Frontal cortex (tissue), 4 donors: Measurements from ENCODE around the gene SEMA5A. TPM values are rescaled to one million over a fixed set of nuclear protein-coding genes. Genes with fewer than 3 reads are reported as not detected.
"Not testable (repeated sequence)": the region's sequence is repeated elsewhere in the genome, so short reads cannot be mapped to it uniquely, and the experiment has no call there.

Experiments used
- DNase-seq, 2 donors: peaks; one replicate each; pipeline ENCODE4 v3.0.0; 2012; ENCODE audit warnings: low spot score in 2 of 2
- FAIRE-seq: peaks from 2 replicates; lab custom pipeline; 2012; peaks lifted over from hg19 to GRCh38; lab: Jason Lieb, UNC
- total RNA-seq: library from RNA; depleted of rRNA; stranded (reverse); fragments of >200 nt; gene quantifications from one replicate; pipeline ENCODE4 v1.2.3, GENCODE V29; 2014
- donor health status: control.
- donor health status: control.
- donor health status: control.

Gene SEMA5A
- total RNA-seq, 1 donor from 2014 or later: 9.0 TPM

DNA sequence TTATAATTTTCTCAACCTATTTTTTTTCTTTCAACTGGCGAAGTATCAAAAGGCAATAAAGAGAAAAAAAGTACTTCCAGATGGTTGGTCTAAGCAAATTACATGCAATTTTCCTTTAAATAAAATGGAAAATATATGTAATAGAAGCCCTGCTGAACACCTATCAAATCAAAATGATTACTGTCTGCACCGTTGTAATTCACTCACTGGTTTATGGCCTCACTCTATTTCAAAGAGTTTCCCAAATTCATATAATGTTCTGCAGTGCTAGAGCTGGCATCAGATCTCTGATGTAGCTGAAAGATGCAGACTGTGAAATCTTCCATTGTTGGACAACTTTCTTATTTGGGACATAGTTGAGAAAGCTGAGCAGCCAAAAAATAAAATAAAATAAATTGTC is 130.3 kb downstream of the SEMA5A start:
- DNase-seq (no peak), FAIRE-seq (no peak)

DNA sequence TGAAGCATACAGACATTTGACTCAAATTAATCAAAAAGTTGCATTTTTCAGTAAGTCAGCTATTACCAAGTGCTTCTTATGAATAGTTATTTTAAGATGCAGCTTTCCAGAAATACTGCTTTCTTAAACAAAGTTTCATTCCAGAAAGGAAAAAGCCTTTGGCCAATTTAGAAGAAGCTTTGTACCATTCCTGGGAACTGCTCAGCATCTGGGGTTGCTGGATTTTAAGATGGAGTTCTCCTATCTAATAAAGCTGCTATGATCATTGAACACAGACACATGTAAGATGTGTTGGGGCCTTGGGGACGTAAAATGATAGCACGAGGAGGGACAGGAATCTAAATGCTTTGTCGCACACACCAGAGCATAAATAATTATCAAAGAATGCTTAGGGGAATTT is 130.8 kb downstream of the SEMA5A start:
- DNase-seq (no peak), FAIRE-seq (no peak)

DNA sequence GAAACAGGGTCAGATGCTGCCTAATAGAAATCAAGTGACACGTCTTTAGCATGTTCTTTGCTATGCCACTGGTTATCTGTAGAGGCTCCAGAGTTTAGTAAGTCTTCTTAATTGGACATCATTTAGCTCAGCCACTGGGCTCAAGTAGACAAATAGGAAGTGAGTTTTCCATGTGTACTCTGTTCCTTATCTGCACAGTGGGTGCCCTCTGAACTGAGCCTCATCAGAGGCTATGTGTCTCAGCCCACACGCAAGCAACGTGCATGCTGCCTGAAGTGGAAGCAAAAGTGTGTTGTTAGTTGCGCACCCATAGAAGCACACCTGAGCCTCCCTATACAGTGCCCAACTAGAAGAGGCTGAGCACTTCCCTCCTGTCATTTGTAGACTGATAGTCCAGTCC is 134.7 kb downstream of the SEMA5A start:
- no peak for FAIRE-seq
- DNase-seq: no peak

DNA sequence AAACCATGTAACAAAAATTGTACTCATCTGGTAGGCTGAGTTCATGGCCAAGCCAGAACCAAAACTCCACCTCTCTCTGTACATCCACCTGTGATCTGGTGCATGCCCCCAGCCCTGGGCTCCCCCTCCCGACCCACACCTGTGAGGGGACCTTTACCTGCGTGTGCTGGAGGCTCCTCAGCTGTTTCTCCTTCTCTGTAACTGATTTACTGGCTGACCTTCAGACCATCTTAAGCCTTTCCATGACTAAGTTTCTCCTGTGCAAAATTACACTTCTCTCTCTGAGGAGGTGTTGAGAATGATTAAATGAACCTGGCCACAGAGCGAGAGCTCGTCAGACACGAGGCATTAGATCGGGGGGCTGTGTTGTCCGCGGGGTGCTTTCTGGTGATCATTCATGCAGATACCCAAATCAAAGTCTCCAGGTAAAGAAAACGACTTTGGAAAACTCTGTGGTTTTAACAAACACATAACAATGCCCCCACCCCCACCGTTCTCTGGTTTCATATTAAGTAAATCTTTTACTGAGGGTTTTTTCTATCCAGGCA is 136.4 kb downstream of the SEMA5A start:
- FAIRE-seq: no peak
- no peak for DNase-seq

DNA sequence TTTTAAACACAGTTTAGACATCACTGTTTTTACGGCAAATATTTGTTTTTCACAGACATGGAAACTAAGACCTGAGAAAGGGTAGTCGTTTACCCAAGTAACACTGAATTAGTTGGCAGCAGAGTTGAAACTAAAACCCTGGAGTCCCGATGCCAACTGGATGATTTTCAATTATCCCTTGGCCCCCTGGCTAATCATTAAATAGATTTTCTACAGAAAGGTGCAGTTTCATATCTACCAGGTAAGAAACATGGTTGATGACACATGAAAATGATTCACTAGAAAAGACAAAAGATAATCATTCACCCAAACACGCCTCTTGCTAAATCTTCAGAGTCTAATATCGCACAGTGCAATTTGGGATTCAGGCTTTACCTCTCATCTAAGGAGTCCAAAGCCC is 136.9 kb downstream of the SEMA5A start:
- no peak for DNase-seq
- no peak for FAIRE-seq

DNA sequence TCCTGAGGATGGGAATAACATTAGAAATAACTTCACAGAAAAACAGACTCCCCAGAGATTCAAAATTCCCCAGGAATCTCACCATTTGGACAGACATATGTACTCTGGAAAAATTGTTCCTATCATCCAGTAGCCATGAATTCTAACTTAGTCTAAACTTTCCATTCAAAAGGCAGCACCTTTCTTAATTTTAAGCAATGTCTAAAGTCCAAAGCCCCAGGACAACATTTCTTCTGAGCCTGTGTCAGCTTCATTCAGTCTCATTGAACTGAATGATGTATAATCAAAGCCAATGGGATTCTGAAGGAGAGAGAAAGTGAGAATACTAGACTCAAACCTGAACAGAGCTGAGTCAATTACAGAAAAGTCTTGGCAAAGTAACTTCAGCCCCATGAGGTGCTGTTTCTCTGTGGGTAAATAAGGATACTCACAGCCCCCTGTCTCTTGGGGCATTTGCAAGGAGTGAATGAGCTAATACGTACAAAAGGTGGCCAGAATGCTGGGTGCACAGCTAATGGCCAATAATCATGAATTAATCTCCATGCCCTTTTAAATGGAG is 140.6 kb downstream of the SEMA5A start:
- DNase-seq (no peak), FAIRE-seq (no peak)

DNA sequence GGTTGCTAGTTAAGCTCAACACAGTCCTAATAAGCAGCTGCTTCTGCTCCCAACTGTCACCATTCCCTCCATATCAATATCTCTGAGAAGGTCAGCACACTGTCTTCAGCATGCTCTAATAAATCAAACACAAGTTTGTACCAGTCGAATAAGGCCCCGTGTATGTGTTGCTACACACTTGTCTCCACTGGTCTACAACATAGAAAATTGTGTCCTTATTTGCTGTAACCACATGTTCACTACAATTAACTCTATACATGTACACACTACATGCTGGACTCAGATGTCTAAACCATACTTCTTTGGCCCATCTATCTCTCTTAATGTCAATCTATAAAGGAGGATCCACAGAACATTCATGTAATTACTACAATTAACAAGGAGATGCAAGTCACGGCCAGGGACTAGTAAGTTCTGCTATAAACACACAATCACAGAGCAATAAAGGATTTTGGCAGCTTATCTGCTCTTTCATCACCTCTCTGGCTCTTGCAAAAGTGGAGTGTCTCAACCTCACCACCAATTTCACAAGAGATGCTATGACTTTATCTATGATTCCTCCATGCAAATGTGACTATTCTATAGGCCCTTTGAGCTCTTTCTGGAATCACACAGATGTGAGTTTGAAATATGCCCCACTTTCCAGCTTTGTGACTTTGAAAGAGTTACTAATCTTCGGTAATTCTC is 143.9 kb downstream of the SEMA5A start:
- DNase-seq (no peak), FAIRE-seq (no peak)

DNA sequence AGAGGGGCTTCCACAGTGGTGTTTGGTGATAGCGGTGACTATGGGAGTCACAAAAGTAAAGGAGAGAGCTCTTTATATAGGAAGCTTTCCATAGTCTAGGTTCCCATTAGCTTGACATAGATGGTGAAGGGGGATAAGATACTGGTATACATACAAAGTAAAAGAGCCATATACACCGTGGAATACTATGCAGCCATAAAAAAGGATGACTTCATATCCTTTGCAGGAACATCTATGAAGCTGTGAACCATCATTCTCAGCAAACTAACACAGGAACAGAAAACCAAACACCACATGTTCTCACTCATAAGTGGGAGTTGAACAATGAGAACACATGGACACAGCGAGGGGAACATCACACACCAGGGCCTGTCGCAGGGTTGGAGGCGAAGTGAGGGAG is 146.1 kb downstream of the SEMA5A start:
- FAIRE-seq, DNase-seq: not testable (repeated sequence)

DNA sequence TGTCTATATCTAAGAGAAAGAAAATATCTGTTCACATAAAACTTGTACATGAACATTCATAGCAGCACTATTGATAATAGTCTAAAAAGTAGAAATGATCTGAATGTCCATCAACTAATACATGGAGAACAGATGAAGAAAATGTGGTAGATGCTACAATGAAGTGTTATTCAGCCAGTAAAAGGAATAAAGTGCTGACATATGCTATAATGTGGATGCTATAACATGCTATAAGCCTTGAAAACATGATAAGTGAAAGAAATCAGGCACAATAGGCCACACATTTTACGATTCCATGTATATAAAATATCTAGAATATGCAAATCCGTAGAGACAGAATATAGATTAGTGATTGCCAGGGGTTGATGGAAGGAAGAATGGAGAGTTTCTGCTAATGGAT is 146.8 kb downstream of the SEMA5A start:
- FAIRE-seq (no peak), DNase-seq (no peak)

DNA sequence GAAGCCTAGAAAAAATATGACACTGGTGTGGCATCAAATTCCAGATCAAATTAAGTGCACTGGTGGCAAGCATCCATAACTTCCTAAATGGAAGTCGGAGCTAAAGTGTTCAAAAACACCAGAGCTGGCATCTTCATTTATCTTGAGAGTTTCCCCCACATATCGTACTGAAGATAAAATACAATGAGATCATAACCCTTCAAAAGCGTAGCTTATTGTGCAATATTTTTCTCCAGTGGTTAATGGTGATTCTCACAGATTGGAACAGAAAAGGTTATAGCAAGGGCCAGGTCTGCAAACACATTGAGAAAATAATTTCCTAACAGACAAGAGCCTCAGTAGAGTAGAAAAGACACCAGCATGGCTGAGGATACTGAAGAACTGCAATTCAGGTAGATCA is 147.6 kb downstream of the SEMA5A start:
- FAIRE-seq (no peak), DNase-seq (no peak)

DNA sequence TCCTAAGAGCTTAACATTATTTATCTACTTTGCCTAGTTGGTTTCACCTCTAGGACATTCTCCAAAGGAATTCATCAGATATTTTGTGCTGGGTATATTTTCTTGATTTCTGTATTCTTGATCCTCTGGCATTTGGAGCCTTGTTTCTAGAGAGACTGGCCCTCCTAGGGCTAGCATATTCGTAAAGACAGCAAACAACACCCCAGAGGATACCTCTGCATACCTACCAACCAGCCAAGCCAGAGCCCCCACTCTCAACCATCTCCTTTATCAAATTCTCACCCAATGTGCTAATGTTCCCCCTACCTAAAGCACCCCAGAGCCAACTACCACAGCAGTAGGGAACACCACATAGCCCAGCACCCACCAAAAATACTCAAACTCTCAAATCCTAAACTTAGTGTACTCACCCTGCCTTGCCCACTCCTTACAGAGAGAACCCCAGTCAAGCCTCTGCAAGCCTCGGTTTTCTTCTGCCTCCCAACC is 149.5 kb downstream of the SEMA5A start:
- FAIRE-seq (no peak), DNase-seq (no peak)

DNA sequence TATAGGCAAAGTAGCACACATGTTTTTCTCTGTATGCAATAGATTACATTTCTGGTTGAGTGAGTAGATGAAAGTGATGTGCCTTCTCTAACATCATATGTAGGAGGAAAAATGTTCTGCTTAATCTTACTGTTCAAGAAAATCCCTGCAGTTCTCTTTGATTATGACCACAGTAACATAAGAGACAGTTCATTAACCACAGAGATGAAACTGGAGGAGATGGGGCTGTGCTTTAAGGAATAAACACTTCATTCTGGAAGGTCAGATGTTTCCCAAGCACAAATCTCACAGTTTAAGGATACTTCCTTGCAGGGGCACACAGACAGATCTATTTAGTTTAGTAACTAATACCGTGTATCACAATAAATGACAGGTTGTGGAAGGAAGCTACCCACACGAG is 150.2 kb downstream of the SEMA5A start:
- no peak for DNase-seq
- FAIRE-seq: no peak

DNA sequence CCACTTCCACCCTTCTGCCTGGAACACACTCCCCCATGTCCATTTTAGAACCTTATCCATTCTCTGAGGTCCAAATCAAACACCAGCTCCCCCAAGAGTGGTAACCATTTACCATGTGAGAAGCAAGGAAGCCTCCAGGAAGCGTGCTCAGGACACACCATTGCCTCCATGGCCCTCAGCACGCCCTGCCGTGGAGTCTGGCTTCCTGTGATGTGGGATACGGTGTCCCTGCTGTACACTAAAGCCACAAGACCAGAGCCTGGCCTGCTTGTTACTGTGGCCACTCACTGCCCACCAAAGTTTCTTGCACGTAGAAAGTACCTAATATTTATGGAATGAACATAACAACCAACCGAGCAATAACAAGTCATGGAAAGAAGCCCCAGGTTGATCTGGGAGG is 151.7 kb downstream of the SEMA5A start:
- no peak for FAIRE-seq
- DNase-seq: no peak

DNA sequence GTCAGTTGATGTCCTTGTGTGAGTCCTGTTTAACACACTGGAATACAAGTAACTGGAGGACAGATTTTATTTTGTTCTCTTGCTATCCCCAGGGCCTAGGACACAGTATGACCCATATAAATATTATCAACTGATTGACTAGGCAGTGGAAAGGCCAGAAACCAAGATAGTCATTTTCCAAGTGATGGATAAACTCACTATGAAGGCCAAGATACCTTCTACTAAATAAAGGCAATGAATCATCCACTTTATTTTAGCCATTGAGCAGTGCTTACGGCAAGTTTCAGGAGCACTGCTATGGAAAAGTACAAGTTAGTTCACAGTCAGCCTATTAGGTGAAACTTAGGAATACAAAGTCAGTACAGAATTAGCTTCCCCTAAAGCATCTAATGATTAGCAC is 153.2 kb downstream of the SEMA5A start:
- FAIRE-seq: no peak

DNA sequence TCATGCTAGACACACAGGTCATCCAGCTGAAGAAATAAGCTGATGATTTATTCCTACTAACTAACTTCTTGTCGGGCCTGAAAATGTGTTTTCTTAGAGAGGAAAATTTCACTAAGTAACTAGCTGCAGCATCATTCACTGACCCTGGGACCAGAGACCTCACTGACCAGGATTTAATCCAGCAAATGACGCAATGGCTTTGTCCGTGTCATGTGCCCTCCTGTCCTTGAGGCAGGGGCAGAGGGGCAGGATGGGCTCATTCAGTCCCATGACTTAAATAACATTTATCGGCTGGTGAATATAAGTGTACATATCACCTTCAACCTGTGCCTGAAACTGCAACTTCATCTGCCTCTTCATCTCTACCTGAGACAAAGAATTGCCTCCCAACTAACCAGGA is 154.8 kb downstream of the SEMA5A start:
- no peak for DNase-seq
- no peak for FAIRE-seq

More for the DNA sequence above, 153.2 kb downstream of the SEMA5A start:
- no peak for DNase-seq

DNA sequence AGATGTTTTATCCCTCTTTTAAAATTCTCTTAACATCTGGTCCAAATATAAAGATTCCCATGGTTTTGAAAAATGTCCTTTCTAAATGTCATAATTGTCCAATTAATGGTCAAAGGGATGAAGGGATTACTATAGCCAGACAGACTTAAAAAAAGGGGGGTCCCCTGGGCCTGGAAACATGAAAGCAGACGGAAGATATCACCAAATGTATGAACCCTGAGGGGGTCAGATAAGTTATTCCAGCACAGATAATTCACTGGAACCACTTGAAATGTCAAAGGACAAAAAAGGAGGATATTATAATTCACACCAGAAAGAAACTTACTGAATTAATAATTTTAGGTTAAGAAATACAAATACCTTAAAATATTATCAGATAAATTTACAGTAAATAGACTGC is 155.8 kb downstream of the SEMA5A start:
- FAIRE-seq (no peak), DNase-seq (no peak)

DNA sequence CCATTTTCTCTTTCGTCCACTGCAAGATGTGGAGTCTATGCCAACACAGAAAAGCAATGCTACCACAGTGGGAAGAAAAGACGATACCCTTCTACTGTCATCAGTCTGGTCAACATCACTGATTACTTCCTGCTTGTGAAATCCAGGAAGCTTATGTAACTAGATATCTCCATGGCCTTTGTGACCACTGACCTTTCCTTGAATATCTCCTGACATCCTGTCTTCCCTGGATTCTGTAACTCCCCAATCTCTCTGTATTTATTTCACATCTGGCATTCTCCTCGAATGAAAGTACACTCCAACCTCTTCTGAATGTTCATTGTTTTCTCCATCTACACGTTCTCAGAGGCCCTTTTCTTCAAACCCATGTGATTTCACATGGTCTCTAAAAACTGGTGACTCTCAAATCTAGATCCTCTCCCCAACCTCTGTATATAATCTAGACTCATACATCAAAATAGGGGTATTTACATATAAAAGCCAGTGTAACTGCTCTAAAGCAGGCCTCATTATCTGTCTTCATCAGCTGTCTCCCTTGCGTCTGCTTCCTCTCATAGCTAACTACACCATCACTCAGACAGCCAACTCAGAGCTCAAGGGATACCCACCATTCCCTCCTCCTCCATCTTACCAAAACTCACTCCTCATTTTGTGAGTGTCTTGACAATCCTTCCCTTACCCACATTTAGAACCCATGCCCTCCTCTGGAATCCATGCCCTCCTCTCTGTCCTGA is 156.8 kb downstream of the SEMA5A start:
- DNase-seq: no peak
- FAIRE-seq: no peak

DNA sequence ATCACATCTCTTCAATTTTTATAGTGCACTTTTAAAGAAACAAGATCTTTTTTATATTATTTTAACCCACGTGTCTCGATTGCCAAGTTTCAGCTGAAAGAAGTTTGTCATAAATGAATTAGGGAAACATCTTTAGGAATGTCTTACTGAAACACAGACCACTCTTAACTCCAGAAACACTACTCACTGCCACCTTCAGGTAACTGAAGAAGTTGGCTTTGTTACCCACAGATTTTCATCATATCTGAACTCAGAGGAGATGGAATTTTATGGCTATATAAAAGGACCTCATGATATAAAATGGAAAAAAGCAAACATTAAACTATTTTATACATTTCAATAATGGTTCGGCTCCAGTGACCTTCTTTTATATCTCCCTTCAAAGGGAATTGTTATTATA is 158.0 kb downstream of the SEMA5A start:
- FAIRE-seq (no peak), DNase-seq (no peak)

DNA sequence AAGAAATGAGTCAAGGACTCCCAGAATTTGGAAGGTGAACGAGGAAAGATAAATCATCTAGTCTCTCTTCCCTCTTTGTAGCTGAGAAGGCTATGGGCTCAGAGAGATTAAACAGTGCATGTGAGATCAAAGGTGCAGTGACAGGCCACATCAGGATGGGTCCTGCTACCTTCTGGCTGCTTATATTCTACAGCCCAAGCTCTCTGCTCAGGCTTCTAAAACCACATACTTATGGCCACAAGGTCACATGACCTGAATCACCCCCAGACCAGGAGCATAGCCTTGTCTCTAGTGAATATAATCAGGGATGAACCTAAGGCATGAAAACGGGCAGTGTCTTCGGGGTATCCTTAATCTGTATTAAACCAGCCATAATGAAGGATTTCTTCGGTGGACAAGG is 158.9 kb downstream of the SEMA5A start:
- FAIRE-seq: no peak
- no peak for DNase-seq

DNA sequence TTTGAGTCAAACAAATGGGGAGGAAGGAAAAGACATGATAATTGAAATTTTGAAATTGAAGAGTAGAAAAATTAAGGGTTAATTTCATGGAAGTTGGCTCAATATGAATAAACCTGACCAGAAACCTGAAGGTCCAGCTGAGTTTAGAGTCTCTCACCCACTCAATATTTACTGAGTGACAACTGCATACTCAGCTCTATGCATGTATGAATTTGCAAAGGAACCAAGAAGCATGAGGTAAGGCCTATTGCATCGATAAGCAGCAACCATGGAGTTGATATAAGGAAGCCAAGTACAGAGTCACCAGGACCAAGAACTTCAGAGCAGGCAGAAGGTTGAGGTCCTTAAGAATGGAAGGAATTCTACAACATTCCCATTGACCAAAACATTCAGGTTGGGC is 163.4 kb downstream of the SEMA5A start:
- DNase-seq: no peak
- FAIRE-seq: no peak

DNA sequence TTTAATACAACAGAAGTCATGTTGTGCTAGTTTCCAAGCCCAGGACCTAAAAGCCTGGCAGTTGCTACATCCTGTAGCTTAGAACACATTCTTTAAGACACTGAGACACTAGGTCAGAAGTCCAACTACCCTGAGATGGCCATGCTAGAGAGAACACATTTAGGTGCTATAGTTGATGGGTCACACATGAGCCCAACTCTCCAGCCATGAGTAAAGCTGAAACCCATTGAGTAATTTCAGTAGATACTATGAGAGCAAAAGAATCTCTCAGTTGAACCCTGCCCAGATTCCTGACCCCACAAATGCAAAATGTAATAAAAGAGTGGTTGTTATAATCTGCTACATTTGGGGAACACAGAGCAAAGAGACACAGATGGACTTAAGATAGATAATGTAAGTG is 164.4 kb downstream of the SEMA5A start:
- DNase-seq (no peak), FAIRE-seq (no peak)
